GM23338 (cell line): ENCODE data around the gene GNPTAB. TPM values are rescaled to one million over a fixed set of nuclear protein-coding genes. Genes with fewer than 3 reads are reported as not detected.
A peak's percentile ranks its signal among the peaks of the same experiment; 100 is the strongest.

Experiments
- ATAC-seq: fragments of 200-7000 bp; cut with Tn5 transposase; 3 replicates; pipeline ENCODE4 v1.9.1; 2020
- DNase-seq: peaks from one replicate; pipeline ENCODE4 v3.0.0-alpha.2; 2015; ENCODE audit warnings: low spot score
- H2AFZ ChIP-seq: fragments of 200-600 bp; sonication (generic); 2 replicates; pipeline ENCODE4 v1.8.0; 2016; ENCODE audit warnings: antibody characterized with exemption, mild to moderate bottlenecking, moderate library complexity
- H3F3A ChIP-seq: fragments of 200-600 bp; sonication (generic); replicated peaks from 2 replicates; pipeline ENCODE4 v1.8.0; 2017; ENCODE audit warnings: antibody characterized with exemption, mixed run types, low read depth
- H3K27ac ChIP-seq: fragments of 200-600 bp; sonication (generic); 2 replicates; pipeline ENCODE4 v1.6.1; 2016; ENCODE audit warnings: low read depth
- H3K27me3 ChIP-seq: fragments of 200-600 bp; sonication (generic); 2 replicates; pipeline ENCODE4 v1.8.0; 2016; ENCODE audit warnings: mild to moderate bottlenecking, mixed run types, moderate library complexity; ENCODE audit not compliant: insufficient read depth
- H3K36me3 ChIP-seq: fragments of 200-600 bp; sonication (generic); 2 replicates; pipeline ENCODE4 v1.8.0; 2016; ENCODE audit warnings: mild to moderate bottlenecking; ENCODE audit not compliant: insufficient read depth
- H3K4me1 ChIP-seq: fragments of 200-600 bp; sonication (generic); 2 replicates; pipeline ENCODE4 v1.8.0; 2016; ENCODE audit warnings: mild to moderate bottlenecking, moderate library complexity; ENCODE audit not compliant: insufficient read depth
- H3K4me2 ChIP-seq: fragments of 200-600 bp; sonication (generic); 2 replicates; pipeline ENCODE4 v1.7.1; 2017; ENCODE audit warnings: mixed run types
- H3K4me3 ChIP-seq: fragments of 200-600 bp; sonication (generic); 2 replicates; pipeline ENCODE4 v1.6.1; 2016; ENCODE audit warnings: mixed run types
- H3K79me2 ChIP-seq: fragments of 200-600 bp; sonication (generic); replicated peaks from 2 replicates; pipeline ENCODE4 v1.8.0; 2017; ENCODE audit warnings: mild to moderate bottlenecking; ENCODE audit not compliant: insufficient read depth
- H3K9me2 ChIP-seq: fragments of 200-600 bp; sonication (generic); 2 replicates; pipeline ENCODE4 v1.8.0; 2017; ENCODE audit not compliant: insufficient read depth
- H4K20me1 ChIP-seq: fragments of 200-600 bp; sonication (generic); replicated peaks from 2 replicates; pipeline ENCODE4 v1.8.0; 2017; ENCODE audit warnings: mild to moderate bottlenecking; ENCODE audit not compliant: insufficient read depth
- H3K27ac Mint-ChIP-seq: 2 replicates; pipeline ENCODE4 v1.8.0; 2020; ENCODE audit warnings: inconsistent platforms, mild to moderate bottlenecking, moderate library complexity, mixed read lengths
- H3K27me3 Mint-ChIP-seq: 3 replicates; pipeline ENCODE4 v1.8.0; 2022; ENCODE audit warnings: low read depth, mild to moderate bottlenecking, moderate library complexity, mixed read lengths, inconsistent platforms; ENCODE audit not compliant: insufficient read depth, poor library complexity
- H3K36me3 Mint-ChIP-seq: 3 replicates; pipeline ENCODE4 v1.8.0; 2021; ENCODE audit warnings: low read depth, mild to moderate bottlenecking, inconsistent platforms, moderate library complexity, mixed read lengths
- H3K4me1 Mint-ChIP-seq: 3 replicates; pipeline ENCODE4 v1.8.0; 2020; ENCODE audit warnings: mild to moderate bottlenecking, inconsistent platforms, mixed read lengths
- H3K4me3 Mint-ChIP-seq: 3 replicates; pipeline ENCODE4 v1.8.0; 2021; ENCODE audit warnings: moderate library complexity, mild to moderate bottlenecking, inconsistent platforms, mixed read lengths
- H3K9me3 Mint-ChIP-seq: 3 replicates; pipeline ENCODE4 v1.8.0; 2020; ENCODE audit warnings: moderate library complexity, mild to moderate bottlenecking, inconsistent platforms, mixed read lengths
- CREB1 ChIP-seq: fragments of 250-450 bp; sonication (Bioruptor Pico); IDR thresholded peaks from 2 replicates; pipeline ENCODE4 v1.5.0; 2020; ENCODE audit warnings: low read depth, mild to moderate bottlenecking, moderate library complexity
- EZH2 ChIP-seq: fragments of 200-600 bp; sonication (generic); IDR thresholded peaks from one replicate; pipeline ENCODE4 v1.8.0; 2017; ENCODE audit warnings: antibody characterized with exemption, mild to moderate bottlenecking, low read depth; ENCODE audit not compliant: unreplicated experiment
- EZH2phosphoT487 ChIP-seq: fragments of 200-600 bp; sonication (generic); IDR thresholded peaks from one replicate; pipeline ENCODE4 v1.8.1; 2018; ENCODE audit warnings: antibody characterized with exemption; ENCODE audit not compliant: unreplicated experiment
- JUNB ChIP-seq: IDR thresholded peaks from one replicate; pipeline ENCODE4 v1.6.1; 2016; ENCODE audit warnings: antibody characterized with exemption; ENCODE audit not compliant: unreplicated experiment
- NANOG ChIP-seq: IDR thresholded peaks from 2 replicates; pipeline ENCODE4 v1.6.1; 2016; ENCODE audit warnings: antibody characterized with exemption, borderline replicate concordance
- POLR2AphosphoS5 ChIP-seq: IDR thresholded peaks from 2 replicates; pipeline ENCODE4 v1.6.1; 2016; ENCODE audit warnings: antibody characterized with exemption, low read depth
- STAT1 ChIP-seq: IDR thresholded peaks from one replicate; pipeline ENCODE4 v1.6.1; 2016; ENCODE audit warnings: antibody characterized with exemption; ENCODE audit not compliant: unreplicated experiment
- ZNF114 ChIP-seq: fragments of 250-450 bp; sonication (Bioruptor Pico); IDR thresholded peaks from 2 replicates; pipeline ENCODE4 v1.5.0; 2020; ENCODE audit warnings: mild to moderate bottlenecking, moderate library complexity
- ZNF331 ChIP-seq: fragments of 250-450 bp; sonication (Bioruptor Pico); IDR thresholded peaks from 2 replicates; pipeline ENCODE4 v1.5.0; 2020; ENCODE audit warnings: low read depth, mild to moderate bottlenecking, moderate library complexity
- polyA plus RNA-seq: library from polyadenylated mRNA; unstranded; fragments of >200 nt; fragmentation: Nextera tagmentation; extraction: Ambion mirVana; gene quantifications from 2 replicates; pipeline ENCODE4 v1.2.1, GENCODE V29; 2016
- total RNA-seq: library from RNA; depleted of rRNA; stranded (reverse); fragments of >200 nt; shearing (Covaris generic); gene quantifications from 2 replicates; pipeline ENCODE4 v1.2.3, GENCODE V29; 2014
- TF ChIP-seq, protein P1 (sequence below), 2 experiments: fragments of 200-600 bp in 1 of 2; sonication (generic) in 1 of 2; conservative IDR thresholded peaks; 2 replicates each; pipeline versions ENCODE4 v1.5.1 to v1.6.1; 2016 to 2017; ENCODE audit warnings: antibody characterized with exemption in 2 of 2, low read depth in 2 of 2, mild to moderate bottlenecking in 2 of 2, moderate library complexity in 1 of 2
- TF ChIP-seq, protein P2 (sequence below): fragments of 250-450 bp; sonication (Bioruptor Pico); IDR thresholded peaks from 2 replicates; pipeline ENCODE4 v1.5.0; 2020; ENCODE audit warnings: mild to moderate bottlenecking, moderate library complexity
- TF ChIP-seq, protein P3 (sequence below): IDR thresholded peaks from 2 replicates; pipeline ENCODE4 v1.6.1; 2016; ENCODE audit warnings: antibody characterized with exemption

Gene GNPTAB
- total and polyA plus RNA-seq, 2 experiments from 2014 or later = 23.6 to 58.3 TPM

- TF ChIP-seq, protein P1, sequence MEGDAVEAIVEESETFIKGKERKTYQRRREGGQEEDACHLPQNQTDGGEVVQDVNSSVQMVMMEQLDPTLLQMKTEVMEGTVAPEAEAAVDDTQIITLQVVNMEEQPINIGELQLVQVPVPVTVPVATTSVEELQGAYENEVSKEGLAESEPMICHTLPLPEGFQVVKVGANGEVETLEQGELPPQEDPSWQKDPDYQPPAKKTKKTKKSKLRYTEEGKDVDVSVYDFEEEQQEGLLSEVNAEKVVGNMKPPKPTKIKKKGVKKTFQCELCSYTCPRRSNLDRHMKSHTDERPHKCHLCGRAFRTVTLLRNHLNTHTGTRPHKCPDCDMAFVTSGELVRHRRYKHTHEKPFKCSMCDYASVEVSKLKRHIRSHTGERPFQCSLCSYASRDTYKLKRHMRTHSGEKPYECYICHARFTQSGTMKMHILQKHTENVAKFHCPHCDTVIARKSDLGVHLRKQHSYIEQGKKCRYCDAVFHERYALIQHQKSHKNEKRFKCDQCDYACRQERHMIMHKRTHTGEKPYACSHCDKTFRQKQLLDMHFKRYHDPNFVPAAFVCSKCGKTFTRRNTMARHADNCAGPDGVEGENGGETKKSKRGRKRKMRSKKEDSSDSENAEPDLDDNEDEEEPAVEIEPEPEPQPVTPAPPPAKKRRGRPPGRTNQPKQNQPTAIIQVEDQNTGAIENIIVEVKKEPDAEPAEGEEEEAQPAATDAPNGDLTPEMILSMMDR (conservative IDR thresholded peaks at IDR 0.05; ENCODE audit: low read depth in 2 of 2) = peak in 1 of 2 experiments; percentile 22; a peak in 2 of 4 replicates
Observed at GRCh38 chr12:101743724-101744472, 86.9 kb downstream of the GNPTAB start (continued).

DNA sequence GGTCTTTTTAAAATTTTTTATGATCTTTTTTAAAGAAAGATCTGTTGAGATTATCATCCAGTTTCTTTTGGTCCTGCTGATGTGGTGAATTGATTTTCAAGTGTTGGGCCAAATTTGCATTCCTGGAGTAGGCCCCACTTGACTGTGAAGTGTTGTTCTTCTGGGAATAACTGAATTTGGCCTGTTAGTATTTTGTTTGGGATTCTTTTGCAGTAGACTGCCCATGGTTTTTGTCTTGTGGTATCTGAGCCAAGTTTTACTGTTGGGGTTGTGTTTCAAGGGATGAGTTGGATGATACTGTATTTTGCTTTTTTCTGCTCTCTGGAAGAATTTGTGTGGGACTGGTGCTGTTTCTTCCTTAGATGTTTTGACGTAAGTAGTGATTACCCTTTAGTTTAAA is 87.5 kb downstream of the GNPTAB start:
- no peak overlapping the region for H3K27ac Mint-ChIP-seq
- TF ChIP-seq STAT1 (no peak), ZNF331 (CRISPR knock-in tag) (no peak), POLR2AphosphoS5 (no peak), EZH2phosphoT487 (no peak), EZH2 (no peak), ZNF114 (CRISPR knock-in tag) (no peak), CREB1 (CRISPR knock-in tag) (no peak), NANOG (no peak), JUNB (no peak)
- TF ChIP-seq, protein P1 (conservative IDR thresholded peaks at IDR 0.05; ENCODE audit: low read depth in 2 of 2) = no peak
- TF ChIP-seq, protein P2, sequence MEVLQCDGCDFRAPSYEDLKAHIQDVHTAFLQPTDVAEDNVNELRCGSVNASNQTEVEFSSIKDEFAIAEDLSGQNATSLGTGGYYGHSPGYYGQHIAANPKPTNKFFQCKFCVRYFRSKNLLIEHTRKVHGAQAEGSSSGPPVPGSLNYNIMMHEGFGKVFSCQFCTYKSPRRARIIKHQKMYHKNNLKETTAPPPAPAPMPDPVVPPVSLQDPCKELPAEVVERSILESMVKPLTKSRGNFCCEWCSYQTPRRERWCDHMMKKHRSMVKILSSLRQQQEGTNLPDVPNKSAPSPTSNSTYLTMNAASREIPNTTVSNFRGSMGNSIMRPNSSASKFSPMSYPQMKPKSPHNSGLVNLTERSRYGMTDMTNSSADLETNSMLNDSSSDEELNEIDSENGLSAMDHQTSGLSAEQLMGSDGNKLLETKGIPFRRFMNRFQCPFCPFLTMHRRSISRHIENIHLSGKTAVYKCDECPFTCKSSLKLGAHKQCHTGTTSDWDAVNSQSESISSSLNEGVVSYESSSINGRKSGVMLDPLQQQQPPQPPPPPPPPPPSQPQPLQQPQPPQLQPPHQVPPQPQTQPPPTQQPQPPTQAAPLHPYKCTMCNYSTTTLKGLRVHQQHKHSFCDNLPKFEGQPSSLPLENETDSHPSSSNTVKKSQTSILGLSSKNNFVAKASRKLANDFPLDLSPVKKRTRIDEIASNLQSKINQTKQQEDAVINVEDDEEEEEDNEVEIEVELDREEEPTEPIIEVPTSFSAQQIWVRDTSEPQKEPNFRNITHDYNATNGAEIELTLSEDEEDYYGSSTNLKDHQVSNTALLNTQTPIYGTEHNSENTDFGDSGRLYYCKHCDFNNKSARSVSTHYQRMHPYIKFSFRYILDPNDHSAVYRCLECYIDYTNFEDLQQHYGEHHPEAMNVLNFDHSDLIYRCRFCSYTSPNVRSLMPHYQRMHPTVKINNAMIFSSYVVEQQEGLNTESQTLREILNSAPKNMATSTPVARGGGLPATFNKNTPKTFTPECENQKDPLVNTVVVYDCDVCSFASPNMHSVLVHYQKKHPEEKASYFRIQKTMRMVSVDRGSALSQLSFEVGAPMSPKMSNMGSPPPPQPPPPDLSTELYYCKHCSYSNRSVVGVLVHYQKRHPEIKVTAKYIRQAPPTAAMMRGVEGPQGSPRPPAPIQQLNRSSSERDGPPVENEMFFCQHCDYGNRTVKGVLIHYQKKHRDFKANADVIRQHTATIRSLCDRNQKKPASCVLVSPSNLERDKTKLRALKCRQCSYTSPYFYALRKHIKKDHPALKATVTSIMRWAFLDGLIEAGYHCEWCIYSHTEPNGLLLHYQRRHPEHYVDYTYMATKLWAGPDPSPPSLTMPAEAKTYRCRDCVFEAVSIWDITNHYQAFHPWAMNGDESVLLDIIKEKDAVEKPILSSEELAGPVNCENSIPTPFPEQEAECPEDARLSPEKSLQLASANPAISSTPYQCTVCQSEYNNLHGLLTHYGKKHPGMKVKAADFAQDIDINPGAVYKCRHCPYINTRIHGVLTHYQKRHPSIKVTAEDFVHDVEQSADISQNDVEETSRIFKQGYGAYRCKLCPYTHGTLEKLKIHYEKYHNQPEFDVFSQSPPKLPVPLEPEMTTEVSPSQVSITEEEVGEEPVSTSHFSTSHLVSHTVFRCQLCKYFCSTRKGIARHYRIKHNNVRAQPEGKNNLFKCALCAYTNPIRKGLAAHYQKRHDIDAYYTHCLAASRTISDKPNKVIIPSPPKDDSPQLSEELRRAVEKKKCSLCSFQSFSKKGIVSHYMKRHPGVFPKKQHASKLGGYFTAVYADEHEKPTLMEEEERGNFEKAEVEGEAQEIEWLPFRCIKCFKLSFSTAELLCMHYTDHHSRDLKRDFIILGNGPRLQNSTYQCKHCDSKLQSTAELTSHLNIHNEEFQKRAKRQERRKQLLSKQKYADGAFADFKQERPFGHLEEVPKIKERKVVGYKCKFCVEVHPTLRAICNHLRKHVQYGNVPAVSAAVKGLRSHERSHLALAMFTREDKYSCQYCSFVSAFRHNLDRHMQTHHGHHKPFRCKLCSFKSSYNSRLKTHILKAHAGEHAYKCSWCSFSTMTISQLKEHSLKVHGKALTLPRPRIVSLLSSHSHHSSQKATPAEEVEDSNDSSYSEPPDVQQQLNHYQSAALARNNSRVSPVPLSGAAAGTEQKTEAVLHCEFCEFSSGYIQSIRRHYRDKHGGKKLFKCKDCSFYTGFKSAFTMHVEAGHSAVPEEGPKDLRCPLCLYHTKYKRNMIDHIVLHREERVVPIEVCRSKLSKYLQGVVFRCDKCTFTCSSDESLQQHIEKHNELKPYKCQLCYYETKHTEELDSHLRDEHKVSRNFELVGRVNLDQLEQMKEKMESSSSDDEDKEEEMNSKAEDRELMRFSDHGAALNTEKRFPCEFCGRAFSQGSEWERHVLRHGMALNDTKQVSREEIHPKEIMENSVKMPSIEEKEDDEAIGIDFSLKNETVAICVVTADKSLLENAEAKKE (CRISPR knock-in tag) = no peak
- TF ChIP-seq, protein P3, sequence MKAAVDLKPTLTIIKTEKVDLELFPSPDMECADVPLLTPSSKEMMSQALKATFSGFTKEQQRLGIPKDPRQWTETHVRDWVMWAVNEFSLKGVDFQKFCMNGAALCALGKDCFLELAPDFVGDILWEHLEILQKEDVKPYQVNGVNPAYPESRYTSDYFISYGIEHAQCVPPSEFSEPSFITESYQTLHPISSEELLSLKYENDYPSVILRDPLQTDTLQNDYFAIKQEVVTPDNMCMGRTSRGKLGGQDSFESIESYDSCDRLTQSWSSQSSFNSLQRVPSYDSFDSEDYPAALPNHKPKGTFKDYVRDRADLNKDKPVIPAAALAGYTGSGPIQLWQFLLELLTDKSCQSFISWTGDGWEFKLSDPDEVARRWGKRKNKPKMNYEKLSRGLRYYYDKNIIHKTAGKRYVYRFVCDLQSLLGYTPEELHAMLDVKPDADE = no peak

More for the DNA sequence above, 87.5 kb downstream of the GNPTAB start:
- Histone ChIP-seq H3K4me3 (no peak overlapping the region), H3K79me2 (no peaks in the 10 kb centered on the region), H3K27ac (no peak overlapping the region), H3F3A (no peaks in the 10 kb centered on the region), H2AFZ (no peak overlapping the region), H3K27me3 (no peaks in the 10 kb centered on the region), H3K36me3 (peaks cover 6% of the 10 kb centered on the region; the same call in 1 of the 2 replicates), H3K4me2 (no peak overlapping the region), H4K20me1 (no peaks in the 10 kb centered on the region; the same call in 1 of the 2 replicates), H3K9me2 (no peaks in the 10 kb centered on the region), H3K4me1 (no peaks in the 10 kb centered on the region)
- H3K4me3 Mint-ChIP-seq = no peak overlapping the region
- no peak for ATAC-seq
- no peaks in the 10 kb centered on the region for H3K4me1 Mint-ChIP-seq
- H3K27me3 Mint-ChIP-seq = peaks cover 2% of the 10 kb centered on the region
- H3K36me3 Mint-ChIP-seq = peaks cover 7% of the 10 kb centered on the region; the same call in 1 of the 3 replicates
- H3K9me3 Mint-ChIP-seq = no peaks in the 10 kb centered on the region
- DNase-seq = no peak
